ENCODE results near the gene OR4F6. TPM values are rescaled to one million over a fixed set of nuclear protein-coding genes. Genes with fewer than 3 reads are reported as not detected.
"Not testable (repeated sequence)": the region's sequence is repeated elsewhere in the genome, so short reads cannot be mapped to it uniquely, and the experiment has no call there.

The OR4F6 gene
- total RNA-seq, 1 donor from 2014 or later, result not detected

DNA sequence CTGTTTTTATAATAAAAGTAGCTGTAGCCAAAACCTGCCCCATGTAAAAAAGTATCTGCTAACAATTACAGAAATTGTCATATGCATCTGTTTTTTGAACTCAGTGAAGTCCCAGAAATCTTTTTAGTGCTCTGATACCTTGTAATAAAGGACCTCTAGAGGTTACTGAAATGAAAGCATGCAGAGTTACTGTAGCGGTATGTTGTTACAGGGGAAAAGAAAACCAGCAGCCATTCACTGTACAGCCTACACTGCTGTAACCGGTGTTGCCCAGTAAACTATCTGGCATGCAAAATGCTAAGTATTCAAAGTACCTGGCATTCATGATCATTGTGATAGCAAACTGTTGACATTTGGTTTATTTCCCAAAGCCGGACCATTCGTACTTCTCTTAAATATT, 12.6 kb upstream of the OR4F6 start:
- intact Hi-C loops (cut with DNase I); H3K9me3 ChIP-seq; H3K4me1 ChIP-seq; DNase-seq (ENCODE audit: extremely low spot score in 2 of 2); H3K27me3 ChIP-seq; H3K27ac ChIP-seq; H3K36me3 ChIP-seq; H3K4me3 ChIP-seq: not testable (repeated sequence)

DNA sequence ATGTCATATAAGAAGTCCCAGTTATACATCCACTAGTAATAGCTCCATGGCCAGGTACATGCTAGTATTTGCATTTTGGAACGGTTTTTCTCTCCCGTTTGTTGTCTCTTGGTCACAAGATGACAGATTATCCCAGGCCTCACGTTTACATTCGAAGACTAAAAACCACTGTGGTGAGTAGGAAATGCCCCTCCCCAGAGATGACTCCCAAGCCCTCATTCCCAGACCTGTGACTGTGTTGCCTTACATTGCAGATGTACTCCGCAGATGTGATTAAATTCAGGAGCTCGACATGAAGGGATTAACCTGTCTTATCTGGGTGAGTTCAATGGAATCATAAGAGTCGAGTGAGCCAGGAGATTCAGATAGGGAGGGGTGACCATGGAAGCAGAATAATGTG, 9.3 kb upstream of the OR4F6 start:
- H3K9me3 ChIP-seq; DNase-seq (ENCODE audit: extremely low spot score in 2 of 2); H3K4me1 ChIP-seq; H3K27ac ChIP-seq; H3K36me3 ChIP-seq; intact Hi-C loops (cut with DNase I); H3K4me3 ChIP-seq; H3K27me3 ChIP-seq: not testable (repeated sequence)

DNA sequence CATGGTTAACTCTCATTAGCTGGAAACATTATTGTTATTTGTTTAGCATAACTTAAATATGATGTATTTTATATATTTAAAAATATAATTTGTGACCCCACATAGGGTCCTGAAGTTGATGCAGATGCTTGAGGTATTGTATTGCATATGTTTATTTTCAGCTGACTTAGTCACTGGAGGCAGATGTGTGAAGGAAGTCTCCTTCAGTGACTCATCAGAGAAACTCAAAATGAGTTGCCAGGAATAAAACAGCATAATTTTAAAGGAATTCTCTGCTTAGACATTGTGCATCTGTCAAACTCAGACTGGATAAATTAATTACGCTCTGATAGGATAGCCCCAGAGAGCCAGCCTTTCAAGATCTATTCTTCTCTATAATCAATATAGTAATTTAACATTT, 7.9 kb upstream of the OR4F6 start:
- DNase-seq (ENCODE audit: extremely low spot score in 2 of 2), result no peak
- H3K27me3 ChIP-seq, result no peaks in the 10 kb centered on the region
- intact Hi-C loops (cut with DNase I), result no loop called here
- no peak overlapping the region for H3K27ac ChIP-seq
- TF ChIP-seq, protein P1, sequence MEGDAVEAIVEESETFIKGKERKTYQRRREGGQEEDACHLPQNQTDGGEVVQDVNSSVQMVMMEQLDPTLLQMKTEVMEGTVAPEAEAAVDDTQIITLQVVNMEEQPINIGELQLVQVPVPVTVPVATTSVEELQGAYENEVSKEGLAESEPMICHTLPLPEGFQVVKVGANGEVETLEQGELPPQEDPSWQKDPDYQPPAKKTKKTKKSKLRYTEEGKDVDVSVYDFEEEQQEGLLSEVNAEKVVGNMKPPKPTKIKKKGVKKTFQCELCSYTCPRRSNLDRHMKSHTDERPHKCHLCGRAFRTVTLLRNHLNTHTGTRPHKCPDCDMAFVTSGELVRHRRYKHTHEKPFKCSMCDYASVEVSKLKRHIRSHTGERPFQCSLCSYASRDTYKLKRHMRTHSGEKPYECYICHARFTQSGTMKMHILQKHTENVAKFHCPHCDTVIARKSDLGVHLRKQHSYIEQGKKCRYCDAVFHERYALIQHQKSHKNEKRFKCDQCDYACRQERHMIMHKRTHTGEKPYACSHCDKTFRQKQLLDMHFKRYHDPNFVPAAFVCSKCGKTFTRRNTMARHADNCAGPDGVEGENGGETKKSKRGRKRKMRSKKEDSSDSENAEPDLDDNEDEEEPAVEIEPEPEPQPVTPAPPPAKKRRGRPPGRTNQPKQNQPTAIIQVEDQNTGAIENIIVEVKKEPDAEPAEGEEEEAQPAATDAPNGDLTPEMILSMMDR (IDR thresholded peaks at IDR 0.05), result no peak
- no peak for TF ChIP-seq POLR2AphosphoS5 (IDR thresholded peaks at IDR 0.05; ENCODE audit: insufficient read depth in 1 of 2, low read depth in 1 of 2)
- TF ChIP-seq POLR2A (IDR thresholded peaks at IDR 0.05), result no peak
- H3K9me3 ChIP-seq, result no peaks in the 10 kb centered on the region
- H3K4me3 ChIP-seq, result no peak overlapping the region
- no peaks in the 10 kb centered on the region for H3K4me1 ChIP-seq
- H3K36me3 ChIP-seq, result no peaks in the 10 kb centered on the region

DNA sequence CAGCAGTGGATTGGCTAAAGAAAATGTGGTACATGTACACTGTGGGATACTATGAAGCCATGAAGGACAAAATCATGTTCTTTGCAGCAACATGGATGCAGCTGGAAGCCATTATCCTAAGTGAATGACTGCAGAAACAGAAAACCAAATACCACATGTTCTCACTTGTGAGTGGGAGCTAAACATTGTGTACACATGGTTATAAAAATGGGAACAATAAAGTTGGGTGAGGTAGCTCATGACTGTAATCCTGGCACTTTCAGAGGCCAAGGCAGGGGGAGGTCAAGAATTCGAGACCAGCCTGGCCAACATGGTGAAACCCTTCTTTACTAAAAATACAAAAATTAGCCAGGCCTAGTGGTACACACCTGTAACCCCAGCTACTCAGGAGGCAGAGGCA, 3.6 kb upstream of the OR4F6 start:
- Histone ChIP-seq H3K4me3 (no peak overlapping the region), H3K36me3 (no peaks in the 10 kb centered on the region), H3K9me3 (no peaks in the 10 kb centered on the region), H3K27me3 (no peaks in the 10 kb centered on the region), H3K4me1 (no peaks in the 10 kb centered on the region), H3K27ac (no peak overlapping the region)
- TF ChIP-seq POLR2AphosphoS5 (IDR thresholded peaks at IDR 0.05; ENCODE audit: insufficient read depth in 1 of 2, low read depth in 1 of 2), result no peak
- TF ChIP-seq, protein P1 (IDR thresholded peaks at IDR 0.05), result no peak
- TF ChIP-seq POLR2A (IDR thresholded peaks at IDR 0.05), result no peak
- intact Hi-C loops (cut with DNase I), result no loop called here
- no peak for DNase-seq (ENCODE audit: extremely low spot score in 2 of 2)

DNA sequence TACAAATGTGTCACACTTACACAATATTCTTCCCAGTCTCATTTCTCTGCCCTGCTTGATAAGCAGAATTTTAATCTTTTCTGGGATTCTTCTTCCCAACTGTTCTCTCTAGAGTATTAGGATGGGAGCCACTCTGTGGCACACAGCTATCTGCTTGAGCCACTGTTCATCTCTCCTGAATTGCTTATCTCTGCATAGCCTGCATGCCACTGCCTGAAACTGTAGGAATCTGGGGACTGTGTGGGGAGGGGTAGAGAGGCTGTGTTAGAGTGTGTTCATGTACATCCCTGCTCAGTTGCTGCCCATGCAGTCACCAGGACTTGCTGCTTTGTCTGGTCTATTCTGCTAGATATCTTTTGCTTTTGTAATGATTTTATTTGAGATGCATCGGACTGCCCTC, 2.3 kb upstream of the OR4F6 start:
- Histone ChIP-seq H3K4me3 (no peak overlapping the region), H3K4me1 (no peaks in the 10 kb centered on the region), H3K27me3 (no peaks in the 10 kb centered on the region), H3K27ac (no peak overlapping the region), H3K9me3 (no peaks in the 10 kb centered on the region), H3K36me3 (no peaks in the 10 kb centered on the region)
- TF ChIP-seq POLR2AphosphoS5 (IDR thresholded peaks at IDR 0.05; ENCODE audit: insufficient read depth in 1 of 2, low read depth in 1 of 2), result no peak
- no peak for DNase-seq (ENCODE audit: extremely low spot score in 2 of 2)
- intact Hi-C loops (cut with DNase I), result no loop called here

DNA sequence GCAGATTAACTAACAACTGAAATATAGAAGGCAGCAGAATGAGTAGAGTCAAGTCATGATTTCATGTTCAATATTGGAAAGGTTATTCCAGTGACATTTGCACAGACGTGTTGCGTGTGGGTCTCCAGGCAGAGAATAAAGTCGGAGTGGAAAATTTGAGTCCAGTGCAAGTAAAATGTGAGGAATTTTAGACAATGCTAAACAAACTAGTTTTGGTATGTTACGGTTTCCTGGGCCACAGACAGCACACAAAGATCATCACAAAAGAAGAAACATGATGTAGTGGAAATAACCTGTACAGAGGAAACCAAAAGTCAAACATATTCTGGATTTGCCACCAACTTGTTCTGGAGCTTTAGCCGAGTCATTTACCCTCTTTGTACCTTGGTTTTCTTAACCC, 367 bp downstream of the OR4F6 start:
- DNase-seq (ENCODE audit: extremely low spot score in 2 of 2), result no peak
- Histone ChIP-seq H3K9me3 (no peaks in the 10 kb centered on the region), H3K4me3 (no peak overlapping the region), H3K36me3 (no peaks in the 10 kb centered on the region), H3K27me3 (no peaks in the 10 kb centered on the region), H3K27ac (no peak overlapping the region), H3K4me1 (no peaks in the 10 kb centered on the region)
- intact Hi-C loops (cut with DNase I), result no loop called here
- no peak for TF ChIP-seq POLR2AphosphoS5 (IDR thresholded peaks at IDR 0.05; ENCODE audit: insufficient read depth in 1 of 2, low read depth in 1 of 2)
- TF ChIP-seq, protein P1 (IDR thresholded peaks at IDR 0.05), result no peak
- no peak for TF ChIP-seq POLR2A (IDR thresholded peaks at IDR 0.05)

DNA sequence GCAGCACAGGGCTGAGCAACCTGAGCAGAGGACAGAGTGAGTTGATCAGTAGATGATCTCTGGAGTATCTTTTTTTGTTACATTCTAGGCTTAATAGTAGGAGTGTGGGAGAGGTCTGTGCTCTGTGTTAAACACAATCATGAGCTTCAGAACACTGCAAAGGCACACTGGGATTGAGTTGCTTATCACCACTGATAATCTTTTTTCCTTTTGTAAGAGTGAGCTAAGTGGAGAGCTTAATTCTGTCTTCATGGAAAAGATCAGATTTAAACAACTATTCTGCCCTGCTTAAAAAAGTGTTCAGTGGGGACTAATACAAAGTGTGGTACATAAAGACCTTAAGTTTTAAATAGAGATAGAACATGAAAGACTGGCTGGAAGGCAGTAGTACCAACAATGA, 1.1 kb downstream of the OR4F6 start:
- Histone ChIP-seq H3K36me3 (no peaks in the 10 kb centered on the region), H3K9me3 (no peaks in the 10 kb centered on the region), H3K27me3 (no peaks in the 10 kb centered on the region), H3K4me1 (no peaks in the 10 kb centered on the region), H3K4me3 (no peak overlapping the region), H3K27ac (no peak overlapping the region)
- DNase-seq (ENCODE audit: extremely low spot score in 2 of 2), result no peak
- intact Hi-C loops (cut with DNase I), result no loop called here
- no peak for TF ChIP-seq POLR2A (IDR thresholded peaks at IDR 0.05)
- TF ChIP-seq POLR2AphosphoS5 (IDR thresholded peaks at IDR 0.05; ENCODE audit: insufficient read depth in 1 of 2, low read depth in 1 of 2), result no peak
- TF ChIP-seq, protein P1 (IDR thresholded peaks at IDR 0.05), result no peak
